ENCODE data around the gene TMEM79. TPM values are rescaled to one million over a fixed set of nuclear protein-coding genes. Genes with fewer than 3 reads are reported as not detected.
A peak's percentile ranks its signal among the peaks of the same experiment; 100 is the strongest.

The TMEM79 gene
- total RNA-seq (3.4 TPM), polyA plus RNA-seq (10.2 TPM)
- long read RNA-seq, donor 1: 0 reads
- long read RNA-seq, donor 2, partial matches to known transcripts: 5 of 23 reads
- long read RNA-seq, donor 2, other reads (novel, unspliced or antisense): 17 of 23 reads
- long read RNA-seq, donor 3, partial matches to known transcripts: 32 of 37 reads
- long read RNA-seq, donor 3, other reads (novel, unspliced or antisense): 5 of 37 reads
- long read RNA-seq, donor 4, partial matches to known transcripts: 0 of 1 reads
- long read RNA-seq, donor 4, other reads (novel, unspliced or antisense): 0 of 1 reads
- long read RNA-seq, donor 5, partial matches to known transcripts: 20 of 22 reads
- long read RNA-seq, donor 5, other reads (novel, unspliced or antisense): 0 of 22 reads
- long read RNA-seq, donor 6: 0 reads
- long read RNA-seq, donor 7, partial matches to known transcripts: 19 of 20 reads
- long read RNA-seq, donor 7, other reads (novel, unspliced or antisense): 0 of 20 reads
- long read RNA-seq, donor 8: 0 reads
- long read RNA-seq, donor 9: 0 reads
- long read RNA-seq, donor 10: 0 reads

DNA sequence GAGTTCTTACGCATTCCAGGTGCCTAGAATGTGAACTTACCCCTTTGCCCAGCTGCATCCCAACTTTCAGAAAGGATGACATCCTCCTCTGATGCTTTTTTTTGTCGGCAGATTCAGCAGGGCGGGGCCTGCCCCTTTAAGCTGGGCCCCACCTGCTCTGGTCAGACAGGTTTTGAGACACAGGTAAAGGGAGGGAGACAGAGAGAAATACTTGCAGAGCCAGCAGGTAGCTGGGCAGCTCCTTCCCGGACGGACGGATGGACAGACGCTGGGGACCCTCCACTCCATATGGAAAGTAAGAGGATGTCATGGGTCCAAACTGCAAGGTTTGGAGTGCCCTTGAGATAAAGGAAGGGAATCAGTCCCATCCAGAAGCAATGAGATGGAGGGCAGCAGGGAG, at the start of gene TMEM79:
TSS of gene TMEM79 (plus strand) at position 214 of the 400 bp plus-strand sequence. CDS start 902 bp downstream, outside the sequence.
- Histone ChIP-seq H3K4me3 (ENCODE audit: low read length in 2 of 2) (peak within 1 kb of the TSS; percentile 63 to 77), H3K36me3 (ENCODE audit: control insufficient read depth in 2 of 2, insufficient read depth in 2 of 2, low read length in 1 of 2) (peaks cover 11 to 25% of the 10 kb centered on the region in 2 donors), H3K9me3 (ENCODE audit: control insufficient read depth in 2 of 2, insufficient read depth in 1 of 2, low read length in 1 of 2) (no peaks in the 10 kb centered on the region), H3K27me3 (ENCODE audit: control insufficient read depth in 2 of 2, insufficient read depth in 1 of 2, low read length in 1 of 2) (no peaks in the 10 kb centered on the region), H3K4me1 (ENCODE audit: control insufficient read depth in 2 of 2, insufficient read depth in 2 of 2, low read length in 2 of 2) (peaks cover 14 to 25% of the 10 kb centered on the region in 2 donors), H3K27ac (ENCODE audit: low read depth in 1 of 2, low read length in 1 of 2) (peak within 1 kb of the TSS in 1 of 2 donors; percentile 50)
- no peak for DNase-seq (ENCODE audit: low read depth in 6 of 9, low spot score in 9 of 9)
- WGBS: 94% methylated on average over 7 of the region's 7 CpGs

- WGBS: 97% methylated on average over 12 of the region's 12 CpGs
- no peak for DNase-seq (ENCODE audit: low read depth in 6 of 9, low spot score in 9 of 9)
- Histone ChIP-seq H3K9me3 (ENCODE audit: control insufficient read depth in 2 of 2, insufficient read depth in 1 of 2, low read length in 1 of 2) (no peaks in the 10 kb centered on the region), H3K4me3 (ENCODE audit: low read length in 2 of 2) (no peak overlapping the region), H3K36me3 (ENCODE audit: control insufficient read depth in 2 of 2, insufficient read depth in 2 of 2, low read length in 1 of 2) (peaks cover 44 to 52% of the 10 kb centered on the region in 2 donors), H3K27me3 (ENCODE audit: control insufficient read depth in 2 of 2, insufficient read depth in 1 of 2, low read length in 1 of 2) (no peaks in the 10 kb centered on the region), H3K27ac (ENCODE audit: low read depth in 1 of 2, low read length in 1 of 2) (no peak overlapping the region), H3K4me1 (ENCODE audit: control insufficient read depth in 2 of 2, insufficient read depth in 2 of 2, low read length in 2 of 2) (no peaks in the 10 kb centered on the region)
These were observed 48.0 kb upstream of the TMEM79 start for GRCh38 chr1:156236164-156236563.

- Histone ChIP-seq H3K4me1 (ENCODE audit: control insufficient read depth in 2 of 2, insufficient read depth in 2 of 2, low read length in 2 of 2) (no peaks in the 10 kb centered on the region), H3K36me3 (ENCODE audit: control insufficient read depth in 2 of 2, insufficient read depth in 2 of 2, low read length in 1 of 2) (peaks cover 48 to 51% of the 10 kb centered on the region in 2 donors), H3K9me3 (ENCODE audit: control insufficient read depth in 2 of 2, insufficient read depth in 1 of 2, low read length in 1 of 2) (no peaks in the 10 kb centered on the region), H3K27me3 (ENCODE audit: control insufficient read depth in 2 of 2, insufficient read depth in 1 of 2, low read length in 1 of 2) (no peaks in the 10 kb centered on the region), H3K4me3 (ENCODE audit: low read length in 2 of 2) (no peak overlapping the region), H3K27ac (ENCODE audit: low read depth in 1 of 2, low read length in 1 of 2) (no peak overlapping the region)
- WGBS: 99% methylated on average over 5 of the region's 5 CpGs
- DNase-seq (ENCODE audit: low read depth in 6 of 9, low spot score in 9 of 9): no peak
These were observed 45.9 kb upstream of the TMEM79 start for GRCh38 chr1:156238248-156238647.

DNA sequence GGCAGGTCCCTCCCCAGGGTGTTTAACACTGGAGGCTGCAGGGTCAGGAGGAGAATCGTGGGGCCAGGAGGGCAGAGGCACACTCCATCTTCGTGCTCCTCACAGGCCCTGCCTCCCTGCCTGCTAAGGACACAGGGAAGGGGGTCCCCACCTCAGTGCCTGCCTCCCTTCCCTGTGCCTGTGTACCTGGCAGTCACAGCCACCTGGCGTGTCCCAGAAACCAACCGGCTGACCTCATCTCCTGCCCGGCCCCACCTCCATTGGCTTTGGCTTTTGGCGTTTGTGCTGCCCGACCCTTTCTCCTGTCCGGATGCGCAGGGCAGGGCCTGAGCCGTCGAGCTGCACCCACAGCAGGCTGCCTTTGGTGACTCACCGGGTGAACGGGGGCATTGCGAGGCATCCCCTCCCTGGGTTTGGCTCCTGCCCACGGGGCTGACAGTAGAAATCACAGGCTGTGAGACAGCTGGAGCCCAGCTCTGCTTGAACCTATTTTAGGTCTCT, 42.8 kb upstream of the TMEM79 start:
- H3K27me3 ChIP-seq (ENCODE audit: control insufficient read depth in 2 of 2, insufficient read depth in 1 of 2, low read length in 1 of 2): peaks cover 5 to 20% of the 10 kb centered on the region in 2 donors
- no peaks in the 10 kb centered on the region for H3K9me3 ChIP-seq (ENCODE audit: control insufficient read depth in 2 of 2, insufficient read depth in 1 of 2, low read length in 1 of 2)
- no peak overlapping the region for H3K27ac ChIP-seq (ENCODE audit: low read depth in 1 of 2, low read length in 1 of 2)
- no peak overlapping the region for H3K4me3 ChIP-seq (ENCODE audit: low read length in 2 of 2)
- 84% methylated on average over 15 of the region's 15 CpGs for WGBS
- H3K4me1 ChIP-seq (ENCODE audit: control insufficient read depth in 2 of 2, insufficient read depth in 2 of 2, low read length in 2 of 2): peaks cover 6 to 14% of the 10 kb centered on the region in 2 donors
- H3K36me3 ChIP-seq (ENCODE audit: control insufficient read depth in 2 of 2, insufficient read depth in 2 of 2, low read length in 1 of 2): peaks cover 28 to 33% of the 10 kb centered on the region in 2 donors
- no peak for DNase-seq (ENCODE audit: low read depth in 6 of 9, low spot score in 9 of 9)

- no peaks in the 10 kb centered on the region for H3K9me3 ChIP-seq (ENCODE audit: control insufficient read depth in 2 of 2, insufficient read depth in 1 of 2, low read length in 1 of 2)
- H3K27ac ChIP-seq (ENCODE audit: low read depth in 1 of 2, low read length in 1 of 2): no peak within 1 kb of the TSS
- no peak for DNase-seq (ENCODE audit: low read depth in 6 of 9, low spot score in 9 of 9)
These were observed 42.2 kb upstream of the TMEM79 start, which contains the start of gene BGLAP for GRCh38 chr1:156241926-156242325. Gene BGLAP (plus strand): TSS chr1:156242184. CDS start chr1:156242232, 48 bp downstream.

GRCh38 chr1:156242738-156243137, 41.4 kb upstream of the TMEM79 start:
- Histone ChIP-seq H3K4me3 (ENCODE audit: low read length in 2 of 2) (no peak overlapping the region), H3K27ac (ENCODE audit: low read depth in 1 of 2, low read length in 1 of 2) (no peak overlapping the region), H3K9me3 (ENCODE audit: control insufficient read depth in 2 of 2, insufficient read depth in 1 of 2, low read length in 1 of 2) (no peaks in the 10 kb centered on the region), H3K4me1 (ENCODE audit: control insufficient read depth in 2 of 2, insufficient read depth in 2 of 2, low read length in 2 of 2) (peaks cover 6 to 16% of the 10 kb centered on the region in 2 donors), H3K27me3 (ENCODE audit: control insufficient read depth in 2 of 2, insufficient read depth in 1 of 2, low read length in 1 of 2) (peaks cover 5 to 25% of the 10 kb centered on the region in 2 donors), H3K36me3 (ENCODE audit: control insufficient read depth in 2 of 2, insufficient read depth in 2 of 2, low read length in 1 of 2) (peaks cover 21 to 28% of the 10 kb centered on the region in 2 donors)
- 91% methylated on average over 10 of the region's 10 CpGs for WGBS
- DNase-seq (ENCODE audit: low read depth in 6 of 9, low spot score in 9 of 9): no peak

More at GRCh38 chr1:156241926-156242325, 42.2 kb upstream of the TMEM79 start, which contains the start of gene BGLAP:
- peaks cover 22 to 28% of the 10 kb centered on the region in 2 donors for H3K36me3 ChIP-seq (ENCODE audit: control insufficient read depth in 2 of 2, insufficient read depth in 2 of 2, low read length in 1 of 2)
- WGBS: 91% methylated on average over 14 of the region's 14 CpGs
- no peak within 1 kb of the TSS for H3K4me3 ChIP-seq (ENCODE audit: low read length in 2 of 2)
- peaks cover 5 to 25% of the 10 kb centered on the region in 2 donors for H3K27me3 ChIP-seq (ENCODE audit: control insufficient read depth in 2 of 2, insufficient read depth in 1 of 2, low read length in 1 of 2)
- peaks cover 6 to 16% of the 10 kb centered on the region in 2 donors for H3K4me1 ChIP-seq (ENCODE audit: control insufficient read depth in 2 of 2, insufficient read depth in 2 of 2, low read length in 2 of 2)

DNA sequence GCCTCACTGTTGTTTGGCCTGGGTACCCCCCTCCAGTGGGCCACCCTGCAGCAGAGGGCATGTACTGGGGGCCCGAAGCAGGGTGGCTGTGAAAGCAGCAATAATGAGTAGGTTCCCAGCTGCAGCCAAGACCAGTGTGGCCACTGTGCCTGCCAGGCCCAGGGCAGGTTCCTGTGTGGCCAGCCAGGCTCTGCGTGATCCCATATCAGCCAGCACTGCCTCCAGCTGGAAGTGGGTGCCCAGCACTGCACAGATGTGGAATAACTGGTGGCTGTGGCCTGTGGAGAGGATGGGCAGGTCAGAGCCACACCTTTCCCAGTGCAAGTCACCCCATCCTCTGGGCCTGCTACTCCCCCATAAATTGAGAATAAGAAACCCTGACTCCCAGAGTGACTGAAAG, 40.0 kb upstream of the TMEM79 start:
- H3K36me3 ChIP-seq (ENCODE audit: control insufficient read depth in 2 of 2, insufficient read depth in 2 of 2, low read length in 1 of 2): peaks cover 11 to 25% of the 10 kb centered on the region in 2 donors
- 98% methylated on average over 2 of the region's 2 CpGs for WGBS
- H3K4me1 ChIP-seq (ENCODE audit: control insufficient read depth in 2 of 2, insufficient read depth in 2 of 2, low read length in 2 of 2): peaks cover 6 to 16% of the 10 kb centered on the region in 2 donors
- DNase-seq (ENCODE audit: low read depth in 6 of 9, low spot score in 9 of 9): no peak
- H3K9me3 ChIP-seq (ENCODE audit: control insufficient read depth in 2 of 2, insufficient read depth in 1 of 2, low read length in 1 of 2): no peaks in the 10 kb centered on the region
- H3K27me3 ChIP-seq (ENCODE audit: control insufficient read depth in 2 of 2, insufficient read depth in 1 of 2, low read length in 1 of 2): peaks cover 5 to 25% of the 10 kb centered on the region in 2 donors
- H3K27ac ChIP-seq (ENCODE audit: low read depth in 1 of 2, low read length in 1 of 2): no peak overlapping the region
- H3K4me3 ChIP-seq (ENCODE audit: low read length in 2 of 2): no peak overlapping the region

- DNase-seq (ENCODE audit: low read depth in 6 of 9, low spot score in 9 of 9): no peak
- H3K9me3 ChIP-seq (ENCODE audit: control insufficient read depth in 2 of 2, insufficient read depth in 1 of 2, low read length in 1 of 2): no peaks in the 10 kb centered on the region
- 97% methylated on average over 17 of the region's 17 CpGs for WGBS
- peaks cover 6 to 16% of the 10 kb centered on the region in 2 donors for H3K4me1 ChIP-seq (ENCODE audit: control insufficient read depth in 2 of 2, insufficient read depth in 2 of 2, low read length in 2 of 2)
- H3K27me3 ChIP-seq (ENCODE audit: control insufficient read depth in 2 of 2, insufficient read depth in 1 of 2, low read length in 1 of 2): peaks cover 5 to 25% of the 10 kb centered on the region in 2 donors
- H3K36me3 ChIP-seq (ENCODE audit: control insufficient read depth in 2 of 2, insufficient read depth in 2 of 2, low read length in 1 of 2): peaks cover 12 to 25% of the 10 kb centered on the region in 2 donors
- H3K27ac ChIP-seq (ENCODE audit: low read depth in 1 of 2, low read length in 1 of 2): no peak overlapping the region
- H3K4me3 ChIP-seq (ENCODE audit: low read length in 2 of 2): no peak overlapping the region
These were observed 39.4 kb upstream of the TMEM79 start for GRCh38 chr1:156244712-156245111.
